ENCODE results near the gene BROX.

BROX gene

GRCh38 chr1:222777977-222778376, 65.6 kb downstream of the BROX start:
- DNase-seq (ENCODE audit: low read depth) = no peak

GRCh38 chr1:222781251-222781650, 68.9 kb downstream of the BROX start:
- no peak for DNase-seq (ENCODE audit: low read depth)

DNA sequence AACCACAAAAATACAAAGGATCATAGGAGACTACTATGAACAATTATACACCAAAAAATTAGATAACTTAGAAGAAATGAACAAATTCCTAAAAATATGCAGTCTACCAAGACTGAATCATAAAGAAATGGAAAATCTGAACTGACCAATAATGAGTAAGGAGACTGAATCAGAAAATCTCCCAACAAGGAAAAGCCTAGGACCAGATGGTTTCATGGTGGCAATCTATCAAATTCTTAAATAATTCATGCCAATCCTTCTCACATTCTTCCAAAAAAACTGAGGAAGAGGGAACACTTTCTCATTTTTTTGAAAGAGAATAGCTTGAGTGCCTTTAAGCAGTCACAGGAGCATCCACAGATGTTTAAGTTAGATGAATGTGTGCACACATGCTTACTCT, 70.7 kb downstream of the BROX start:
- no peak for DNase-seq (ENCODE audit: low read depth)

- no peak for DNase-seq (ENCODE audit: low read depth)
Measured at GRCh38 chr1:222784371-222784770, 72.0 kb downstream of the BROX start.

Data from GM04504 (cell line).